Kidney (tissue), 14 donors: ENCODE results near the gene AUTS2. TPM values are rescaled to one million over a fixed set of nuclear protein-coding genes. Genes with fewer than 3 reads are reported as not detected.

Experiments
- DNase-seq, 5 donors: peaks; one replicate each; pipeline ENCODE4 v3.0.0-alpha.2; 2013 to 2020
- FAIRE-seq: peaks from 2 replicates; lab custom pipeline; 2012; peaks lifted over from hg19 to GRCh38; lab: Jason Lieb, UNC
- H3K27ac ChIP-seq, 2 donors: one replicate each; pipeline ENCODE4 v1.7.0; 2013; ENCODE audit warnings: low read depth in 2 of 2, low read length in 2 of 2, inconsistent platforms in 1 of 2
- H3K27me3 ChIP-seq: one replicate; pipeline ENCODE4 v1.7.1; 2013; ENCODE audit warnings: low read length, inconsistent platforms; ENCODE audit not compliant: control insufficient read depth, insufficient read depth
- H3K36me3 ChIP-seq, 3 donors: one replicate each; pipeline versions ENCODE4 v1.7.0 to v1.7.1; 2013; ENCODE audit warnings: low read length in 3 of 3, control low read depth in 1 of 3, inconsistent platforms in 1 of 3; ENCODE audit not compliant: insufficient read depth in 3 of 3, control insufficient read depth in 2 of 3
- H3K4me1 ChIP-seq, 3 donors: one replicate each; pipeline versions ENCODE4 v1.7.0 to v1.7.1; 2013; ENCODE audit warnings: low read length in 3 of 3, inconsistent platforms in 1 of 3, low read depth in 1 of 3; ENCODE audit not compliant: control insufficient read depth in 2 of 3, insufficient read depth in 2 of 3
- H3K4me3 ChIP-seq, 3 donors: one replicate each; pipeline versions ENCODE4 v1.7.0 to v1.8.1; 2013; ENCODE audit warnings: low read length in 3 of 3, control low read depth in 1 of 3, inconsistent platforms in 1 of 3
- H3K9ac ChIP-seq, 3 donors: one replicate each; pipeline versions ENCODE4 v1.7.0 to v1.7.1; 2013; ENCODE audit warnings: low read length in 3 of 3, control low read depth in 1 of 3, inconsistent platforms in 1 of 3
- H3K9me3 ChIP-seq, 3 donors: one replicate each; pipeline versions ENCODE4 v1.7.0 to v1.7.1; 2013; ENCODE audit warnings: low read length in 3 of 3, control low read depth in 1 of 3, inconsistent platforms in 1 of 3; ENCODE audit not compliant: control insufficient read depth in 2 of 3, insufficient read depth in 1 of 3
- intact Hi-C: fragments of 100-400 bp; cut with DNase I; formaldehyde crosslinking; loops from one replicate; pipeline ENCODE4 v1.11.1; 2022
- polyA plus RNA-seq: library from polyadenylated mRNA; stranded (reverse); fragments of 350-450 nt; fragmentation: Illumina TruSeq; extraction: RNeasy Lipid Tissue Mini Kit (QIAGEN cat#74804); gene quantifications from one replicate; pipeline ENCODE4 v1.2.3, GENCODE V29; 2014; ENCODE audit warnings: low read depth, low replicate concordance; ENCODE audit not compliant: insufficient read depth
- total RNA-seq: library from RNA; stranded (reverse); fragmentation: NEBNext Ultra II Directional; extraction: Animal tissue kit (Norgen Biotek cat#: 25700); gene quantifications from one replicate; pipeline ENCODE4 v1.2.1, GENCODE V29; 2021
- TF ChIP-seq, protein P1 (sequence below): IDR thresholded peaks from 3 replicates; pipeline ENCODE4 v1.5.1; 2012; ENCODE audit warnings: mild to moderate bottlenecking, moderate library complexity, borderline replicate concordance; ENCODE audit not compliant: insufficient read depth; ENCODE audit errors: extremely low read depth
- donor health status: control.
- donor health status: control.
- donor health status: control.
- donor health status: control.
- donor health status: control.
- donor health status: DM: yes; HTN: yes; CAD: no.
- donor health status: Normal renal cell carcinoma (clear cell type).

Gene AUTS2
- total and polyA plus RNA-seq, 2 donors from 2014 or later, result 5.2 to 33.8 TPM

- intact Hi-C loops, result no loop called here
Observed at GRCh38 chr7:70319057-70319456, 720.8 kb downstream of the AUTS2 start.

GRCh38 chr7:70321016-70321590, 722.8 kb downstream of the AUTS2 start:
- intact Hi-C loops, result no loop called here
- Histone ChIP-seq H3K4me3 (no peak overlapping the region), H3K27ac (no peak overlapping the region), H3K27me3 (no peaks in the 10 kb centered on the region), H3K4me1 (peaks cover 0 to 5% (median 0%) of the 10 kb centered on the region in 3 donors), H3K9me3 (no peaks in the 10 kb centered on the region), H3K9ac (no peak overlapping the region), H3K36me3 (no peaks in the 10 kb centered on the region)
- TF ChIP-seq, protein P1, sequence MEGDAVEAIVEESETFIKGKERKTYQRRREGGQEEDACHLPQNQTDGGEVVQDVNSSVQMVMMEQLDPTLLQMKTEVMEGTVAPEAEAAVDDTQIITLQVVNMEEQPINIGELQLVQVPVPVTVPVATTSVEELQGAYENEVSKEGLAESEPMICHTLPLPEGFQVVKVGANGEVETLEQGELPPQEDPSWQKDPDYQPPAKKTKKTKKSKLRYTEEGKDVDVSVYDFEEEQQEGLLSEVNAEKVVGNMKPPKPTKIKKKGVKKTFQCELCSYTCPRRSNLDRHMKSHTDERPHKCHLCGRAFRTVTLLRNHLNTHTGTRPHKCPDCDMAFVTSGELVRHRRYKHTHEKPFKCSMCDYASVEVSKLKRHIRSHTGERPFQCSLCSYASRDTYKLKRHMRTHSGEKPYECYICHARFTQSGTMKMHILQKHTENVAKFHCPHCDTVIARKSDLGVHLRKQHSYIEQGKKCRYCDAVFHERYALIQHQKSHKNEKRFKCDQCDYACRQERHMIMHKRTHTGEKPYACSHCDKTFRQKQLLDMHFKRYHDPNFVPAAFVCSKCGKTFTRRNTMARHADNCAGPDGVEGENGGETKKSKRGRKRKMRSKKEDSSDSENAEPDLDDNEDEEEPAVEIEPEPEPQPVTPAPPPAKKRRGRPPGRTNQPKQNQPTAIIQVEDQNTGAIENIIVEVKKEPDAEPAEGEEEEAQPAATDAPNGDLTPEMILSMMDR, result no peak
- FAIRE-seq, result no peak
- no peak for DNase-seq

More at GRCh38 chr7:70319057-70319456, 720.8 kb downstream of the AUTS2 start:
- H3K27ac ChIP-seq, result no peak overlapping the region
- no peak overlapping the region for H3K4me3 ChIP-seq
- H3K27me3 ChIP-seq, result no peaks in the 10 kb centered on the region
- no peak overlapping the region for H3K9ac ChIP-seq
- H3K36me3 ChIP-seq, result no peaks in the 10 kb centered on the region
- FAIRE-seq (no peak), DNase-seq (no peak)
- H3K4me1 ChIP-seq, result peaks cover 0 to 5% (median 0%) of the 10 kb centered on the region in 3 donors
- no peaks in the 10 kb centered on the region for H3K9me3 ChIP-seq
- TF ChIP-seq, protein P1, result no peak

DNA sequence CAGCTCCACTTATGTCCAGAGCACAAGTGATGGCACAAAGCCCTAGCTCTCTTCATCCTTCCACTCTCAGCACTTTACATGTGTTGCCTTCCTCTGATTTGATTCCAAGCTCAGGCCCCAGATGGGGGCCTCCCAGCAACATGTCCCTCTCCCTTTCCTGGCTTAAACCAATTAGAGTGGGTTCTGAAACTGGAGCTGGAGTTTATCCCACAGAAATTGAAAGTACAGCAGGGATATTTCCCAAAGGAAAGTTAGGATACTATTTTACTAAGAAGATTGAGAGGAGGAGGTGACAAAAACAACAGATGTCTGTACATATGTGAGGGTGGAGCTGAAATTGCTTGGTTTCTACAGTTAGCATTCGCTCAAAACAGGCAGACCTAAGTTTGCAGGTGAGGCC, 724.6 kb downstream of the AUTS2 start:
- intact Hi-C loops, result no loop called here
- Histone ChIP-seq H3K9me3 (no peaks in the 10 kb centered on the region), H3K27ac (no peak overlapping the region), H3K4me3 (no peak overlapping the region), H3K36me3 (no peaks in the 10 kb centered on the region), H3K4me1 (no peaks in the 10 kb centered on the region), H3K9ac (no peak overlapping the region), H3K27me3 (no peaks in the 10 kb centered on the region)
- FAIRE-seq (no peak), DNase-seq (no peak)
- TF ChIP-seq, protein P1, result no peak

DNA sequence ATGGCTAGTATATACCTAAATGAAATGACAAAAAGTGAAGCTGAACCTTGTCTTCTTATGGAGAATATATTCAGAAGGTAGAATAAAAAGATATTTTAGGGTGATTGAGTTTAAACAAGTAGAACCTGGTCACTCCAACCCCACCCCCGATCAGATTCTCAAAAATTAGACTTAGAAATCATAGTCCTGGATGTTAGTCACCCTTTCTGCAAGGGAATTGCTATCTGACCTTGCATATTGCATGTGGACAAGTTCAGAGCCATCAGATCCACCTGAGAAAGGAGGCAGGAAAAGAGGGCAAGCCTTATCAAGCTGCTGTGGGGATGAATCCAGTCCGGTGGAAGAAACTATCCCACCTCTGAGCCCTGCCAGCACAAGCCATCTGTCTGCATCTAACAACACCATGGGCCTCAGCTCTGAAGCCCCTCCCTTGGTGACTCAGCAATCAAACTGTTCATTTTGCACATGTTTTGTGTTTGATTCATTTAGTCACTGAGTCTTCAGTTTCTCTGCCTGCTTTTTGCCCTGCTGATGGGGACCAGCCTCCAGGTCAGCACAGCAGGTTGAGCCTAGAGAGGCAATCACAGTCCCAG, 727.3 kb downstream of the AUTS2 start:
- no peak for FAIRE-seq
- intact Hi-C loops, result no loop called here
- H3K27ac ChIP-seq, result no peak overlapping the region
- H3K27me3 ChIP-seq, result no peaks in the 10 kb centered on the region
- TF ChIP-seq, protein P1, result no peak
- H3K9me3 ChIP-seq, result no peaks in the 10 kb centered on the region
- H3K36me3 ChIP-seq, result no peaks in the 10 kb centered on the region
- no peak overlapping the region for H3K4me3 ChIP-seq
- H3K4me1 ChIP-seq, result no peaks in the 10 kb centered on the region
- DNase-seq, result no peak
- no peak overlapping the region for H3K9ac ChIP-seq
